Activated naive CD4-positive, alpha-beta T cell treated with Interleukin-2 at 50 U/mL for 16 hours (primary cell): Measurements from ENCODE around the gene GATA2.

Source experiments
- DNase-seq: peaks from one replicate; pipeline ENCODE4 v3.0.0-alpha.2; 2020

GATA2 gene

GRCh38 chr3:128430301-128430700 lies 62.7 kb downstream of the GATA2 start:
- no peak for DNase-seq

GRCh38 chr3:128429751-128430150 lies 63.2 kb downstream of the GATA2 start:
- DNase-seq, result no peak
